GM21723 (cell line): ENCODE data around the gene FAM241B.

ENCODE experiments used
- ATAC-seq: cut with Tn5 transposase; IDR thresholded peaks from one replicate; pipeline ENCODE4 v1.9.1; 2021; ENCODE audit warnings: mild to moderate bottlenecking, moderate library complexity; ENCODE audit not compliant: unreplicated experiment

The FAM241B gene

DNA sequence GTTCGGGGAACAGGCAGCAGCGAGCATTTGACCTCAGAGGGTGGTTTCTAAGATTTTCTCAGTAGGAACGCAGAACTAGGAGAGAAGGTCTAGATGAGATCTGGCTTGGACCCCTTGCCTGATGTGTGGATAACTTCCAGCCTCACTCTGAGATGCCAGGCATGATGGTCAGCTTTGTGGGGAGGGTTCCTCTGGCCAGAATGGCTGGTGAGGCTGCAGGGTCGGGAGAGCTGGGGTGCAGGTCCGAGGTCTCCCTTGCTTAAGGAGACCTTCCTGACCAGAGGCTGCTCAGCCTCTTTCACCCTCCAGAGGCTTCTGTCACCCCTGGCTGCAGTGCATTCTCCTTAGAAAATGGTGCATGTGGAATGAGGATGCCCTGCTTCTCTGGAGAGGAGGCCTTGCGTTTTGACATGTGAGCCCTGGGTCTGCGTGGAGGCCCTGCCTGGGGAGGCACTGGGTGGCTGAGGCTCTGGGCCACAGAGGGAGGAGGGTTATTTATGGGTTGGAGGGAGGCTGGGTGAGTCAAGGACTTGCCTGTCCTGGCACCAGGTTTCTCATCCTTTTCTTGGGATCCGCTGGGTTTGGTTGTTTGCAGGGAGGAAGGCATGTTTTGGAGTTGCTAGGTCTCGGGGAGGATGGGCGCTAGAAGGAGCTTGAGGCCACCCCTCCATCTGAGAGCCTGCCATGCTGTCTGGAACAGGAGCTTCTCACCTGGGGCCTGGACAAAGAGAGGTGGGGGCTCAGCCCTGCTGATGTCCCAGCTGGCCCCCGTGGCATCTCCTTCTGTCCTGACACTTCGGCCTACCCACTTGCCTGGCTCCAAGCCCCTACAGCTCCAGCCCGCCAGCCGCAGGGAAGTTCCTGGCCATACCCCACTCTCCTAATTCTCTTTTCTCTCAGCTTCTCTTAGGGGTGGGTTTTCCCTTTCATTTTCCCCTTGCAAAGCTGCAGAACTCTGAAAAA lies 3.9 kb downstream of the FAM241B start:
- no peak for ATAC-seq

DNA sequence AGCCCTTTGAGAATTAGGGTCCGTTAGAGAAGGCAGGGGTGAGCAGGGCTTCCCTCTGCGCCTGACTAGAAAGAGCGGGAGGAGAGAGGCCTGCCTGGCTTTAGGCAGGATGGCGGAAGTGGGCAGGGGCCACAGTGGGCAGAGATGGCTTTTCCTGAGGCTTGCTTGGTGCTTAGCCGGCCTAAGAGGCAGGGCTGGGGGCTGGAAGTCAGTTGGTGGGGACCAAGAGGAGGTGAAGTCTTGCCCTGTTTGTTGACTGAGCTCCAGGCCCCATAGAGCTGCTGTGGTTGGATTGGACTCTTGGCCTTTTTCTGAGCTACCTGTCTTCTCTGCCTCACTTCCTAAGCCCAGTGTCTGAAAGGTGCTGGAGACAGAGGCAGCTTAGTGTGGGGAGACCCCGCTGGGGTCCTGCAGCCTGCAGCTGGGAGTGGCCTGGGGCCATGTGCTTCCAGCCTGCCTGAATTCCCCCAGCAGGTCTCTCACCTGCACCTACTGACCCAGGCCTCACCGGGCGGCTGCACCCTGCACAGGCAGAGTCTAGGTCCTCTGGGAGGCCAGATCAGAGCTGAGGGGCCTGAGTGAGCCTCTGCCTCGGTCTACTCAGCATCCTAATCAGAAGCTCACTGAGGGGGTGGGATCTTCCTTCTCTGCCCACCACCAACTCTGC lies 4.8 kb downstream of the FAM241B start:
- ATAC-seq, result no peak

DNA sequence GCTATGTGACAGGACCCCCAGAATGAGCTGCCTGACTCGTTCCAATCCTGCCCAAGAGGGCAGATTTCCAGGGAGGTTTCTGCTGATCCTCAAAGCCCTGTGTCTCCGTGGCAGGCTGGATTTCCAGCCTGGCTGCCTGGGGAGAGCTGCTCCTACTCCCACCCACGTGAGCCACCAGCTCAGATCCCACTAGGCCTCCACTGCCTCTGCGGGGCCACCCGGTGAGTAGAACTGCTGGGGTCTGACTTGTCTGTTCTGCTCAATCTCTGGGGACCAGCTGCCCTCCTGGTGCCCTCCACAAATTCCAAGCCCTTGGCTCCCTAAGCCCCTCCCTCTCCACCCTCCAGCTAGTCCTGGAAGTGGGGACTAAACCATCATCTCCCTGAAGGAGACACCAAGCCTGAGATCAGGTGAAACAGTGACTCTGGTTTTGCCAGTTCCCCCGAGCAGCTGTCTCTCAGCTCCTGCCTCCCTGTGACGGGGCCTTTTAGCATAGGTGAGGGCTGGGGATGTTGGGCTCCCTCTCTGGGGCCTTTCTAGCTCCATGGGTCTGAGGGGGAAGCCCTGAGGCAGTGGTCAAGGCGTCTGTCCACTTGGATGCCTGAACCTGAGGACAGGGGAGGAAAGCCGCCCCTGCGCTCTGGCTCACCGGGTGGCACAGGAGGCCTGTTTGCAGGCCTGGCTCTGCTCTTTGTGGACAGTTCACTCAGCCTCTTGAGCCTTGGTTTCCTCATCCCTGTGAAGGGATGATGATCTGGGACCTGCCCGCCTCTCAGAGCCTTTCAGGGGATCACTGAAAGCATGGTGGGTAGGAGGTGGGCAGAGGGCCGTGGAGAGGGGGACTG lies 5.6 kb downstream of the FAM241B start:
- no peak for ATAC-seq

DNA sequence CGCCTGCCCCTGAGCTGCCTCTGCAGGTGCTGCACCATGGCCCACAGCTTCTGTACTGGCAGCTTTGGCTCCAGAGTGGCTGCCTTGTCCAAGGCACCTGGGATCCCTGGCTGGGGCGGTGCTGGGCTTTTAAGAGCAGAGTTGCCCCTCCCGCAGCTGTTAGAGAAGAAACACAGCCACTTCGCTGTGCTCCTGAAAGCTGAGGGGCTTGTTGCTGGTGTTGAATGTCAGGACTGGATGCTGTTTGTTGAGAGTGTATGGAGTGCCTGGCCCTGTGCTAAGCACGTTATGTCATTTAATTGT lies 6.2 kb downstream of the FAM241B start:
- ATAC-seq, result no peak

DNA sequence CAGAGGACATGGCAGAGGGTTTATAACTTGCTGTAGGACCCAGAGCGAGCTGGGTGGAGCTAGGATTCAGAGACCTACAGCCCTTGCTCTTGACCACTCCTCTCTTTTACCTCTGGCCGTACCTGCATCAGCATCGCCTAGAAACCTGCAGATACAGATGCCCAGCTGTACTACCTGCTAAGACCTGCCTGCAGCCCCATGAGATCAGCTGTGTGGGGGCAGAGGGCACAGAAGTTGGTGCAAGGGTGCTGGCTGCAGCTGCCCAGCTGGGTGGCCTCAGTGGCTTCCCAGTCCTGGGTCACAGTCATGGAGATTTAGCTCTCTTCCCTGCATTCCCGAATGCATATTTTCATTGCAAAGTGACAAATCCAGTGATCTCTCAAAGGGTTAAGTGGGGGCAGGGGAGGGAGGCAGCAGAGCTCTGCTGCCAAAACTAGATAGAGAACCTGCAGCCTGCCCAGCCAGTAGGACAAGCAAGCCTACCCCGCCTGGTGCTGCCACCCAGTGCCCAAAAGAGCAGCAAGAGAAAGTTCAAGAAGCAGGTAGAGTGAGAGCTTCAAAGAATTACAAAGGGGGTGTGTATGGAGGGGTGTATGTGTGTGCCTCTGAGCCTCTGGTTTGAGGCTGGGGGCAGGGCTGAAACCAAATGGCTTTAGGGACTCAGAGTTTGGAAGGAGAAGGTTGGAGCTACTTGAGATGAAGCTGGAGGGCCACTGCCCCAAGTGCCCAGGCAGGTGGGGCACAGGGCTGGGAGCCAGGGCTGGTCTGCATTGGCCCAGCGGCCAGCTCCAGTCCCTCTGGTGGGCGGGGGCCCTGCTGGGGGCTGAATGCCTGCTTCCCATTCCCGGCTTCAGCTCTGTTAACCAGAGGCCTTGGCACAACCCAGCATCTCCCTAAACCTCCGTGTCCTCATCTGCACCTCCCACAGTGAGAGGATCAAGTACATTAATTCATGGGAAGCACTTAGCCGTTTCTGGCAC lies 6.9 kb downstream of the FAM241B start:
- no peak for ATAC-seq

DNA sequence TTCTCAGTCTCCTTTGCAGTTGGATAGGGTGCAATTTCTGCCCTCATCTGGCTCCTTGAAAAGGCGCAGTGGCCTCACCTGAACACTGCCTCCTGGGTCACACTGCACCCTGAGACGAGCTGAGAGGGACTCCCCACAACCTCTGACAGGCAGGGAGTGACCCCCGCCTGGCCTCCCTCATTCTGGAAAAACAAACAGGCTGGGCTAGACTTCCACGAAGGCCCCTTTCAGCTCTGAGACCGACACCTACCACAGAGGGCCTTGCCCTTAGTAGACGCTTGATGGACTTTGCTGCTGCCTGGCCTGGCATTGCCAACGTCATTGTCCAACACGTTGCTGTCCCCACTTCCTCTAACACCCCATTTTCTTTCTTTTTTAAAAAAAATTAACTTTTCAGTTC lies 8.6 kb downstream of the FAM241B start:
- no peak for ATAC-seq

DNA sequence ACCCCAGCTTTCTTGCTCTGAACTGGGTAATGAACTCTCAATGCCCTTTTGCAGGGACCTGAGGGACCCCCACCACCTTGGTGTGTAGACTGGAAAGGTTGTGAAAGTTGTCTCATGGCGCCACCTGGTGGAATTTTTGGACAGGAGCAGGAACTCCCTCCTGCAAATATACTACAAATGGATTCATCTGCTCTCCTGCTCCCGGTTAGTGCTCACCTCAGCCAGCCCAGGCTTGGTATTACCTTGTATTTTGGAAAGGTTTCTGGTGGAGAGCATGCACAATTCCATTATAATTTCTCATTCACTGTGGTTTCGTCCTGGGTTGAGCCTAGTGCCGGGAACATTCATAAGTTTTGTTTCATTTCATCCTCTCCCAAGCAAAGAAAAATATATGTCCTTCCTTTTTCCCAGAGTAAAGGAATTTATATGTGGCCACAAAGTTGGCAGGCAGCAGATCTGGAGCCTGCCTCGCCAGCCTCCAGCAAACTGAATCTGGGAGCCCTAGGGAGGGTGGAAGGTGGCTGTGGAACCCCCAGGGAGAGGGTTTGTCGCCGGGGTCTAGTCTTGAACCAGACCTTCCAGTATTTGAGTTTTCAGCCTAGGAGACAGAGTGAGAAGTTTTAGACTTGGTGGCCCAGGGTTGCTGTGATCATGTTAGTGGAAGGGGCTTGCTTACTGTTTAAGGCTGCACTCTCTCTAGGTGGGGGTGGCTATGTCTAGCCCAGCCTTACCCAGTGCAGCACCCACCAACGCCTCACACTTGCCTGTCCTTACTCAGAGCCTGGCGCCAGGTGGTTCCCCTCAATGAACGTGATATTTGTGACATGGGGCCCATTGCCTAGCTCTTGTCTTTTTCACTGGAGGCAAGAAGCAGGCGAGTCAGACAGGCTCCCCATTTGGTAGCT lies 9.5 kb downstream of the FAM241B start:
- ATAC-seq, result no peak

DNA sequence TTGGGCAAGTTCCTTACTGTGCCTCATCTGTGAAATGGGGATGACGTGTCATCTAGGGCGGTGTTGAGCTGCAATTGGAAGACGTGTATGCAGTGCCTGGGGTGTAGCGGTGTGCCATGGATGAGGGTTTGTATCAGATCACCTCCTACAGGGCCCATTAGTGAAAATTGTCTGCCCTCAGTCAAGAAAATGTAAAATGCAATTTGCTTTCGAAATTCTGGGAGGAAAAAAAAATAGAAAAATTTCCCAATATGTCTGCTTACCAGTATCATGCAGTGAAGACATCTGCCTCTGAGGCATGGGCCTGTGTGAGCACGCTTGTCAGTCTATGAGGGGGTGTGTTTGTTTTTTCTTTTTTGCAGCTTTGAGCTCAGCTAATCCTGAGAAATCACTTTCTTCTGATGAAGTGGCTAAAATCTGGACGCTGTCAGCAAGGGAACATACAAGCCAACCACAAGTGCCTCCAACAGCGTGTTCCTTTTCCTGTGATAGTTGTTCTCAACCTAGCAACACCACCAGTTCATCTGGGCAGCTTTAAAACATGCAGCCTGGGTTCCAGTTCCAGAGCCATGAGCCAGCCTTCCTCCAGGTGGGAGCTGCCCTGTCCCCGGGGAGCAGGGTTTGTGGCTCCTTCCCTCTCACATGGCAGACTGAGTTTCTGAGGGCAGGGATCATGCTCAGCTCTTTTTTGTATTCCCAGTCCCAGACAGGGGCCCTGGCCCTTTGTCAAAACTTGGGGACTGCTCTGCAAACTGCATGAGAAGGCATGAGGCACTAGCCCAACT lies 10.3 kb downstream of the FAM241B start:
- no peak for ATAC-seq

DNA sequence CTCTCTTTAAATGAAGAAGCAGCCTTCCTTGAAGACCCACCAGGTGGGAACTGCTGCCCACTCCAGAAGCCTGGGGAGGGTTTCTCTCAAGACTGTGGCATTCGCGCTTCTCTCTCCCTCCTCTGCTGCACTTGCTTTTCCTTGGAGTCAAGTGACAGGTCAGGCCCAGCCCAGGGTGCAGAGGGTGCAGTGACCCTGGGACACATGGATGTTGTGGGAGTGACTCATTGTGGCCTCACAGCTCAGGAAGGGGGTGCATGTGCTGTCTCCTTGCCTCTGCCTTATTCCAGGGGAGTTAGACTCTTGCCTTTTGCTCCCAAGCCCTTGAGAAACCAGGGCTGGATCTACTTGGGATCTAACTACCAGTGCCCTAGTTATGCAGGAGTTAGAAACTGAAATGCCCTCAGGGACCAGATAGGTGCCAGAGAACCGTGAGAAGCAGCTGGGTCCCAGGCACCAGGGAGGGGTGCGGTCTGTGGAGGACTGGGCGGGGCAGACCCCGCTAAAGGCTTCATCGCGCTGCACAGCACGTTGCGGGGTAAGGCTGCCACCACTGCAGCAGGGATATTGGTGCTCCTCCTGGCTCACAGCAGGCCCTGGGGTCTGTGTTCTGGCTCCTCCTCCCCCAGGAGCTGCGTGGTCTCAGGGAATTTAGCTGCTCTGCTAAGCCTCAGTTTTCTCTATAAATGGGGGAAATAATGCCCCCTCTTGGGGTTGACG lies 11.4 kb downstream of the FAM241B start:
- ATAC-seq, result no peak

DNA sequence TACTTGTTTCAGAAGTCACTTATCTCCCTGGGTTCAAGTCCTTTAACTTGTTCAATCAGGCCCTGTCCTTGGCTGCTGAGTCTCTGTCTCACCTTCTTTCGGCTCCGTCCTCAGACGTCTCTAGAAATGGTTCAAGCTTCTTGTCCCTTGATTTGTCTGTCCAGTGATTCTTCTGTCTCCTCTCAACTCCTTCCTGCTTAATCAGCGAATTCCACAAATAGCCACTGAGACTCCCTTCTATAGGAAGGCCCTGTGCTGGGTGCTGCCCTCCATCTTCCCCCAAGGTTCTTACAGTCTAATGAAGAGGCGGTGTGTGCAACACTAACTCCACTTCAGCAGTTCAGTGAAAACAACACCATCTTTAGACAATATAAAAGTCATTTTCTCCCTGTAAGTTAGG lies 12.7 kb downstream of the FAM241B start:
- ATAC-seq, result no peak

DNA sequence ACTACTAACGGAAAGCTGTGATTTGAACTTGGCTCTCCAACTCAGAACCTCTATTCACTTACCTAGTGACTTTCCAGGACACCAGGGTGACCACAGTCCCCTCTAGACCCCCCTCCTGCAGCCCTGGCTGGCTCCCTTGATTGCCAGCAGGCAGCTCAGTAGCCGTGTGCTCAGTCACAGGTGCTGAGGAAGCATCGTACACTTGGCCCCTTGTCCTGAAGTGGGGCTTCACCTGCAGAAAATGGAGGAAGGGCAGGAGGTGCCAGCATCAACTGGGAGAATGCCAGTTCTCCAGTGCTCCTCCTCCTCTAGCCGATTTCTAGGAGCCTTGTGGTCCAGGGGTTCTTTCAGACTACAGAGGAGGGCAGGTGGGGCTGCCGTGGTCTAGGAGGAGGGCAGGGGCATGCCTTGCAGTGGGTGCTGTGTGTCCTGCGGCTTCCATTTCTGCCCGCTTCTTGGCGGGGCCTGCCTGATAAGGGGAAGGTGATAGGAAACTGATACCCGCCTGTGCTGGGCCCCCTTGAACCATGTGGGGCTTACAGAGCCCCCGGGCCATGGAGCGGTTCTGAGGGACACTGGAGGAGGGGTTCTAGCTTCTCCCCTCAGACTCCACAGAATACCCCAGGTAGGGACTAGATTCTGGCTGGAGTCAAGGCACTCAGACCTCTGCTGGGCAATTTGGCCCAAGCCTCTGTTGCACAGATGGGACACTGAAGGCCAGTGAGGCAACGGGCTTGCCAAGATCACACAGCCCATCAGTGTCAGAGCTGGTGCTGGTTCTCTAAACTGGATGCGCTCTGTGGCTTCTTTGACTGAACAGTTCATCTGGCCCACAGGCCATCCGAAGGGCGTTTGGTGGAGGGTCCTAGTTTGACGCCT lies 14.0 kb downstream of the FAM241B start:
- ATAC-seq, result no peak

DNA sequence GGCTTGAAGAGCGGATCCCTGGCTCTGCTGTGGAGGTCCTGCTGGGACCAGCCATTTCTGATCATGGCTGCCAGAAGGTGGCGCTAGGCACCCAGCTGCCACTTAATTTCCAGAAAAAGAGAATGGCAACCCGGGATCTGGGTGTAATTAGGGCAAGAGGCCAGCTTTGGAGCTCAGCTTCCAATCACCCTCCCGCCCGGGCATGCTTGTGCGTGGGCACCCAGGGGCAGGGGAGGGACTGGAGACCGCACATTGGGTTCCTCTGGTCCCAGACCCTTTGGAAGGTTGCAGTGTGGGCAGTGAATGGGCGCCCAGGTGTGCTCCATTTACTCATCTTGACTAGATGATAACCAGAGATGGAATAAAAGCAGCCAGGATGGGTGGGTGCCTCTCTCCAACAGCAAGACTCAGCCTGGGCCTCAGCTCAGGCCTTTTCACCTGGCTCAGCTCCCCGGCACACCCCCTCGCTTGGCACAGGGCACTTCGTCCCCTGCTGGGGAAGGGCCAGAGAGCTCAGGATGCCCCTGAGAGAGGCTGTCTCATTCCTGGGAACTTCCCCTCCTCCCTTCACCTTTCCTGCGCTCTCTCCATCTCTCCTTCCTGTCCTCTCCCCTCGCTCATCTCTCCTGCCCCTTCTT lies 14.7 kb downstream of the FAM241B start:
- ATAC-seq, result no peak

DNA sequence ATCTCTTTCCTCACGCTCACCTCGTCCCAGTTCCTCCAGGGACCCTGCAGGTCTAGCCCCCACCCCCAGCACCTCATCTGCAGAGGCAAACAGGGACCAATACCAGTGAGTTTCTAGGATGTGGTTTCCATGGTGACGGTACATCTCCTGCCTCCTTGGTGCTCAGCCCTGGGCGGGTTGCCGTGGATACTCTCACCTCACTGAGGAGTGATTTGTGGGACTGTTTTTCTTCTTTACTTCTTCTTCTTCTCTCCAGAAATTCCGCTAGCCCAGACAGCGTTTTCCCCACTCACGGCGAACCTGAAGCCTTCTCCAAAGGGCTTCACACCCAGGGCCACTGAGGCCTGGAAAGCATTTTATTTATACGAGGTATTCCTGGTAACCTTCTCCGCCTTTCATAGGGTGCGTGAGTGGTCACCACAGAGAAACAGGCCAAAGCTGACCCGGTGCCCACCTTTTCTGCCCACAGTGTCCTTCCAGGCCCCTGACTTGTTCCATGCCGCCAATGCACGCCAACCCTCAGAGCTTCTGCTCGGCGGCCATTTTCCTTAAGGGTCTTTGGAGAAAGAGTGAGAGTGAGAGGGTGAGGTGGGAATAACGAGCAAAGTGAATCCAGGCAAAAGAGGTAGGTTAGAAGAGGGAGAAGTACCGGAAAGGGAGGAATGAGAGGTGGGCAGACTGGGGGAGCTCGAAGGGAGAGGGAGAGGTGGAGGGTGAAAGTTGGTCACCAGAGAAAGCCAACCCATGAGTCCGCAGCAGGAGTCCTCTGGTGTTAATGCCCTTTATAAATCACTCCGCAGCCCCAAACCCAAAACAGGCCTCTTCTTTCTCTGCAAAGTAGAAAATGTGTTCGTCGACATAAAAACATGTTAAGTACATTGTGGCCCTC lies 15.5 kb downstream of the FAM241B start:
- no peak for ATAC-seq

DNA sequence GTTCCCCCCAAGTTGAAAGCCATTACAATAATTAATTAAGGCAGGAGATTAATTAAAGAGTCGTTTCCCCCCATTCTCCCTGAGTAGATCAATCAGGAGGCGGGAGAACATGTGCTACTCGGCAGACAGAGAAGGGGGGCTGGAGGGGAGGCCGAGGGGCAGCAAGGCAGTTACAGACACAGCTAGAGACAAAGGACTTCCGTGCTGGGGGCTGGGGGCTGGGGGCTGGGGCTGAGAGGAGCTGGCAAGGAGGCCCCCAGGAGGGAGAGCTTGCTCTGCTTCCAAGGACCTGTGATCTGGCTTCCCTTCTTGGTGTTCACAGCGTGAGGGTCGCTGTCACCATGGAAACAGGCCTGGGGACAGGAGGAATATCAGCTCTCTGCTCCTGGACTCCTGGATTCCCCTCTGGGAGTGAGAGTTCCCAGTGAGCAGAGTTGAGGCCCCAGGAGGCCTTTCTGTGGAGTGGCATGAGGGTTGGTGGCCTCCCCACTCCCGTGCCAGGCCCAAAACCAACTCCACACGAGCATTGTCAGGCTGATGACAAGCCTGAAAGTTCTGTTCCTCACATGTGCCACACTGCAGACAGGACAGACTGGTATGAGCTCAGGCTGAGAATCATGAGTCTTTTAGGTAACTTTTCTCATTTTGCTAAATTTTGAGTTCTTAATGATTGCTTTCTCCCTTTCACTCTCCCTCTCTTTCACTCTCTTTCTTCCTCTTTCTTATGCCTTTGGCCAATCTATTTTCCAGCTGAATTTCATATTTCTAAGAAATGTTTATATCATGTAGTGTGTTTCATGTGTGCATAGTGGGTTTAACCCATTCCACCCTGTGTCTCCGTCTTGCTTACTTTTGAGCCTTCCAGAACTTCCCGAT lies 16.4 kb downstream of the FAM241B start:
- ATAC-seq, result no peak

DNA sequence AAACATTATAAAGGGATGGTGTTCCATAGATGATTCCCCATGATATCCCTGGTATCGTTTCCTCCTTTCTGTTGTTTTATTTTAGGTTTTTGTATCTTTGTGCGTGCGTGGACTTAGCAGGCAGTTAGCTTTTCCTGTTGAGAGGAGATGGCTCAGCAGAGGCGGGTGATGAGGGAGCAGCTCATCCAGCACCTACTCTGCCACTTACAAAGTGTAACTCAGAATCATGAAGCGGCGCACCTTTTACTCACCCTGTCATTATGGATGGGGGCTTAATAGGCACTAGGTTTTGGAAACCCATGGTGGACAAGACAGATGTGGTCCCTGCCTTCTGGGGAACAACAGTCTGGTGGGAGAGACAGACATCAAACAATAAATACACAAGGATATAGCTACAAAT lies 17.1 kb downstream of the FAM241B start:
- no peak for ATAC-seq
